ENCODE data around the gene EIF2D. TPM values are rescaled to one million over a fixed set of nuclear protein-coding genes. Genes with fewer than 3 reads are reported as not detected.

EIF2D gene
- total RNA-seq, 4 donors from 2014 or later: 20.9 to 57.3 (median 39.5) TPM

GRCh38 chr1:206556047-206556749, 56.1 kb downstream of the EIF2D start:
- peak overlapping the region in 1 of 4 donors; percentile 80 for H3K4me3 ChIP-seq
- no peaks in the 10 kb centered on the region for H3K27me3 ChIP-seq
- H3K9me3 ChIP-seq: no peaks in the 10 kb centered on the region
- DNase-seq: no peak
- no peaks in the 10 kb centered on the region for H3K36me3 ChIP-seq
- peak overlapping the region; percentile 78 to 88 (median 83) for H3K27ac ChIP-seq
- WGBS, 2 donors (ENCODE audit: low coverage in 1 of 2): 67% methylated on average over 6 of the region's 7 CpGs; no CpG with 5 or more reads in 1 of the 2 donors
- TF ChIP-seq POLR2AphosphoS5 (IDR thresholded peaks at IDR 0.05): no peak
- TF ChIP-seq CTCF (IDR thresholded peaks at IDR 0.05): no peak
- no peak for TF ChIP-seq EP300 (IDR thresholded peaks at IDR 0.05; ENCODE audit: low read depth)
- no peak for TF ChIP-seq POLR2A (IDR thresholded peaks at IDR 0.05)
- peaks cover 3 to 55% (median 21%) of the 10 kb centered on the region in 4 donors for H3K4me1 ChIP-seq
- intact Hi-C loops (cut with DNase I; ENCODE audit: low total_unique reads): no loop called here
- in situ Hi-C loops (cut with MboI; ENCODE audit: low pct_ligation_motif_present in 1 of 4, low pct_unique_long_range_greater_than_20kb in 1 of 4, low sequenced_read_pairs in 3 of 4): no loop called here

GRCh38 chr1:206555473-206555935, 56.8 kb downstream of the EIF2D start:
- in situ Hi-C loops (cut with MboI; ENCODE audit: low pct_ligation_motif_present in 1 of 4, low pct_unique_long_range_greater_than_20kb in 1 of 4, low sequenced_read_pairs in 3 of 4) (no loop called here), intact Hi-C loops (cut with DNase I; ENCODE audit: low total_unique reads) (no loop called here)
- no peaks in the 10 kb centered on the region for H3K9me3 ChIP-seq
- no peak overlapping the region for H3K4me3 ChIP-seq
- no peaks in the 10 kb centered on the region for H3K27me3 ChIP-seq
- no peak for TF ChIP-seq EP300 (IDR thresholded peaks at IDR 0.05; ENCODE audit: low read depth)
- no peak for TF ChIP-seq POLR2A (IDR thresholded peaks at IDR 0.05)
- TF ChIP-seq CTCF (IDR thresholded peaks at IDR 0.05): no peak
- TF ChIP-seq POLR2AphosphoS5 (IDR thresholded peaks at IDR 0.05): no peak
- WGBS, 2 donors (ENCODE audit: low coverage in 1 of 2): 44% methylated on average over 10 of the region's 10 CpGs; no CpG with 5 or more reads in 1 of the 2 donors
- peak; percentile 31 for DNase-seq
- peaks cover 3 to 49% (median 21%) of the 10 kb centered on the region in 4 donors for H3K4me1 ChIP-seq
- no peaks in the 10 kb centered on the region for H3K36me3 ChIP-seq
- peak overlapping the region; percentile 1 to 88 (median 52) for H3K27ac ChIP-seq

- H3K36me3 ChIP-seq: no peaks in the 10 kb centered on the region
- H3K4me1 ChIP-seq: peaks cover 1 to 43% (median 21%) of the 10 kb centered on the region in 4 donors
- H3K9me3 ChIP-seq: no peaks in the 10 kb centered on the region
- H3K4me3 ChIP-seq: no peak overlapping the region
- no peak for DNase-seq
- intact Hi-C loops (cut with DNase I; ENCODE audit: low total_unique reads) (no loop called here), in situ Hi-C loops (cut with MboI; ENCODE audit: low pct_ligation_motif_present in 1 of 4, low pct_unique_long_range_greater_than_20kb in 1 of 4, low sequenced_read_pairs in 3 of 4) (no loop called here)
- 83 to 91% methylated on average over 1 of the region's 1 CpG for WGBS, 2 donors (ENCODE audit: low coverage in 1 of 2)
- peak overlapping the region; percentile 1 to 88 (median 52) for H3K27ac ChIP-seq
- no peaks in the 10 kb centered on the region for H3K27me3 ChIP-seq
- TF ChIP-seq CTCF (IDR thresholded peaks at IDR 0.05) (no peak), POLR2AphosphoS5 (IDR thresholded peaks at IDR 0.05) (no peak), POLR2A (IDR thresholded peaks at IDR 0.05) (no peak), EP300 (IDR thresholded peaks at IDR 0.05; ENCODE audit: low read depth) (no peak)
Observed at GRCh38 chr1:206554701-206555472, 57.4 kb downstream of the EIF2D start.

GRCh38 chr1:206554211-206554610, 58.1 kb downstream of the EIF2D start:
- no peak for TF ChIP-seq POLR2AphosphoS5 (IDR thresholded peaks at IDR 0.05)
- no peak for TF ChIP-seq POLR2A (IDR thresholded peaks at IDR 0.05)
- no peak for TF ChIP-seq CTCF (IDR thresholded peaks at IDR 0.05)
- no peak for TF ChIP-seq EP300 (IDR thresholded peaks at IDR 0.05; ENCODE audit: low read depth)
- 88% methylated on average over 3 of the region's 3 CpGs; no CpG with 5 or more reads in 1 of the 2 donors for WGBS, 2 donors (ENCODE audit: low coverage in 1 of 2)
- H3K27me3 ChIP-seq: no peaks in the 10 kb centered on the region
- H3K36me3 ChIP-seq: no peaks in the 10 kb centered on the region
- no peaks in the 10 kb centered on the region for H3K9me3 ChIP-seq
- in situ Hi-C loops (cut with MboI; ENCODE audit: low pct_ligation_motif_present in 1 of 4, low pct_unique_long_range_greater_than_20kb in 1 of 4, low sequenced_read_pairs in 3 of 4): no loop called here
- no peak overlapping the region for H3K27ac ChIP-seq
- peaks cover 0 to 36% (median 21%) of the 10 kb centered on the region in 4 donors for H3K4me1 ChIP-seq
- no peak overlapping the region for H3K4me3 ChIP-seq
- DNase-seq: no peak
- intact Hi-C loops (cut with DNase I; ENCODE audit: low total_unique reads): no loop called here

Data from transverse colon (tissue), 4 donors.